ENCODE data around the gene HS6ST1. TPM values are rescaled to one million over a fixed set of nuclear protein-coding genes. Genes with fewer than 3 reads are reported as not detected.

HS6ST1 gene
- total and polyA plus RNA-seq, 2 donors (not counting 3 experiments of a cell fraction or from before 2014, with no cell fraction given) = 12.8 to 19.4 TPM

DNA sequence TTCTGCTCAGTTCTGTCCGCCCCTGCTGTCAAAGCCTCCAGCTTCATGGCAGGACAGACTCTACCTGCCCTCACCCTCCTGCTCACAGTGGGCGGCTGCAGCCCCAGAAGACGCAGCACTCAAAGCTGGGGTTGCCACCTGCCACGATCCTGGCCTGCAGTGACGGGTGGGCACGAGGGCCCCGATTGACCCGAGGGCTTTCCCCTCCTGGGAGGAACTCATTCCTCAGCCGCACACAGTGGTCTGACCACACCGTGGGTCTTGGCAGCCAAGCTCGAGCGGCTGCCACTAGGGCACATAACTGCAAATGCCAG lies 47.1 kb downstream of the HS6ST1 start:
- Histone ChIP-seq H3K9me3 (replicated peaks; ENCODE audit: control insufficient read depth, insufficient read depth, low read length) (no peaks in the 10 kb centered on the region), H3K4me1 (ENCODE audit: control insufficient read depth, extremely low read depth, insufficient read depth, low read length) (no peaks in the 10 kb centered on the region), H2AFZ (ENCODE audit: low read depth, low read length) (no peak overlapping the region), H3K79me2 (ENCODE audit: control insufficient read depth, insufficient read depth, low read length) (no peaks in the 10 kb centered on the region), H3K9me1 (replicated peaks; ENCODE audit: control insufficient read depth, extremely low read depth, insufficient read depth, low read length) (no peaks in the 10 kb centered on the region), H3K9ac (replicated peaks; ENCODE audit: extremely low read depth, insufficient read depth, low read length) (no peak overlapping the region), H3K36me3 (ENCODE audit: control insufficient read depth in 2 of 2, extremely low read depth in 1 of 2, insufficient read depth in 2 of 2, low read length in 2 of 2) (peaks cover 0 to 2% of the 10 kb centered on the region in 2 experiments), H3K27ac (ENCODE audit: insufficient read depth, low read depth, low read length) (no peak overlapping the region), H3K4me2 (ENCODE audit: insufficient read depth, low read length) (no peak overlapping the region), H3K4me3 (replicated peaks in 1 of 3; ENCODE audit: insufficient read depth in 1 of 3, low read depth in 1 of 3, low read length in 3 of 3) (no peak overlapping the region), H3K27me3 (ENCODE audit: control insufficient read depth in 2 of 2, insufficient read depth in 2 of 2, low read length in 2 of 2) (no peaks in the 10 kb centered on the region), H4K20me1 (replicated peaks; ENCODE audit: control insufficient read depth, extremely low read depth, insufficient read depth, low read length) (no peaks in the 10 kb centered on the region)
- ChIA-PET POLR2A (no interaction called here), CTCF (no interaction called here)
- dilution Hi-C loops (cut with MboI; ENCODE audit: extremely low pct_ligation_motif_present, low sequenced_read_pairs) = no loop called here
- intact Hi-C loops (cut with micrococcal nuclease) = no loop called here
- FAIRE-seq (no peak), DNase-seq (ENCODE audit: low read depth, low spot score) (no peak)
- TF ChIP-seq, protein P1, sequence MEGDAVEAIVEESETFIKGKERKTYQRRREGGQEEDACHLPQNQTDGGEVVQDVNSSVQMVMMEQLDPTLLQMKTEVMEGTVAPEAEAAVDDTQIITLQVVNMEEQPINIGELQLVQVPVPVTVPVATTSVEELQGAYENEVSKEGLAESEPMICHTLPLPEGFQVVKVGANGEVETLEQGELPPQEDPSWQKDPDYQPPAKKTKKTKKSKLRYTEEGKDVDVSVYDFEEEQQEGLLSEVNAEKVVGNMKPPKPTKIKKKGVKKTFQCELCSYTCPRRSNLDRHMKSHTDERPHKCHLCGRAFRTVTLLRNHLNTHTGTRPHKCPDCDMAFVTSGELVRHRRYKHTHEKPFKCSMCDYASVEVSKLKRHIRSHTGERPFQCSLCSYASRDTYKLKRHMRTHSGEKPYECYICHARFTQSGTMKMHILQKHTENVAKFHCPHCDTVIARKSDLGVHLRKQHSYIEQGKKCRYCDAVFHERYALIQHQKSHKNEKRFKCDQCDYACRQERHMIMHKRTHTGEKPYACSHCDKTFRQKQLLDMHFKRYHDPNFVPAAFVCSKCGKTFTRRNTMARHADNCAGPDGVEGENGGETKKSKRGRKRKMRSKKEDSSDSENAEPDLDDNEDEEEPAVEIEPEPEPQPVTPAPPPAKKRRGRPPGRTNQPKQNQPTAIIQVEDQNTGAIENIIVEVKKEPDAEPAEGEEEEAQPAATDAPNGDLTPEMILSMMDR (IDR thresholded peaks at IDR 0.05; ENCODE audit: extremely low read depth in 1 of 2, insufficient read depth in 1 of 2, low read depth in 1 of 2, low read length in 2 of 2) = no peak
- TF ChIP-seq MYC (IDR thresholded peaks at IDR 0.05; ENCODE audit: low read depth, low read length) = no peak
- TF ChIP-seq, protein P2, sequence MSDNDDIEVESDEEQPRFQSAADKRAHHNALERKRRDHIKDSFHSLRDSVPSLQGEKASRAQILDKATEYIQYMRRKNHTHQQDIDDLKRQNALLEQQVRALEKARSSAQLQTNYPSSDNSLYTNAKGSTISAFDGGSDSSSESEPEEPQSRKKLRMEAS (IDR thresholded peaks at IDR 0.05; ENCODE audit: insufficient read depth, insufficient read length) = no peak
- no peak for TF ChIP-seq FOS (IDR thresholded peaks at IDR 0.05; ENCODE audit: borderline replicate concordance, insufficient read depth, low read length)
- BruUV-seq (replicated peaks) = no TSS peak
